Measurements from ENCODE around the gene ADCYAP1R1.

ADCYAP1R1 gene

DNA sequence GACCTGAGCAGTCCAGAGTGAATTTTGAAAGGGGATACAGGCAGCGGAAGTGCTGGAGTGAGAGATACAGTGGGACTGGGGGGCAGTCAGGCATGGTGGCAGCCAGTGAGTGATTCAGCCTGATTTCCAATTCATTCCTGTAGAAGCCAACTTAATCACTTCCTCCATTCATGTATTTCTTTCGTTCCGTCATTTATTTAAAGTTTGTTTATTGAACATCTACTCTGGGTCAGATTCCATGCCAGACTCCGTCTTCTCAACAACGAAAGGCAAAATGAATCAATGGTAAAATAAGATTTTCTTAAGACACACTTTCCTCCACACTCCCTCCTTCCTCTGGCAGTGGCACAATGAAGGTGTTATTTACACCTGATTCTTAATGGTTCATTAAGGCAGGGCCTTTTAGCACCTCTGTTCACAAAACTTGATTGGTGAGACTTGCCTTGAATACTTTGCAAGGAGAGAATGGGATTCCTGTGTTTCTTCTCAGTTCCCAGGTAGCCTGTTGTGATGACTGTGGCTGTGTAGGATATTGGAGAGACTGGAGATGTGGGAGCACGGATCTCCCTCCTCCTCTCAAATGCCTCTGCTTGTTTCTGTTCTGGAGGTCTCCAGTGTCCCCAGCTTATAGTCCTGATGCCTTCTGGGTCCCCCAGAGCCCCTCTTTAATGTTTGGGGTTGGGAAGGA lies 27.9 kb downstream of the ADCYAP1R1 start:
- Histone ChIP-seq H3K4me1 (ENCODE audit: control insufficient read depth, insufficient read depth, low read length) (no peaks in the 10 kb centered on the region), H3K9me3 (replicated peaks; ENCODE audit: low read length) (no peaks in the 10 kb centered on the region), H3K4me2 (ENCODE audit: low read length) (no peak overlapping the region), H3K4me3 (ENCODE audit: low read length) (no peak overlapping the region), H3K36me3 (ENCODE audit: insufficient read depth, low read length) (no peaks in the 10 kb centered on the region), H3K27me3 (ENCODE audit: control insufficient read depth, insufficient read depth, low read length) (peaks cover 3% of the 10 kb centered on the region), H3K9ac (ENCODE audit: low read depth, low read length) (no peak overlapping the region)

DNA sequence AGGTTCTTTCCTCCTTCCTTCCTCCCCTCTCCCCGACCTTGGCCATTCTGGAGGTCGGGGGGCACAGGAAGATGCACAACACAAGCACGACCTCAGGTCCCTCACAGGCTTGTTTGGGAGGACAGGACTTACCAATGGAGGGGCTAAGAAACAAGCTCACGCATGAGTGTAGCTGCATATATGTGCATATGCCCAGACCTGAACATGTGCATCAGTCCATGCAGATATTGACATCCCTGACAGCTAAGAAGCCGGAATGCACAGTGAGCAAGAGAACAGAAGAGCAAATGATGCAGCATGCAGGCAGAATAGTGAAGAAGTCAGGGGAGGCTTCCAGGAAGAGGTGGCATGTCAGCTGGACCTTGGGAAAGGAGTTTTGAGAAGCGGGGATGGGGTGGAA lies 28.7 kb downstream of the ADCYAP1R1 start:
- H3K4me3 ChIP-seq (ENCODE audit: low read length), result no peak overlapping the region
- no peak overlapping the region for H3K9ac ChIP-seq (ENCODE audit: low read depth, low read length)
- no peaks in the 10 kb centered on the region for H3K9me3 ChIP-seq (replicated peaks; ENCODE audit: low read length)
- H3K4me2 ChIP-seq (ENCODE audit: low read length), result no peak overlapping the region
- H3K27me3 ChIP-seq (ENCODE audit: control insufficient read depth, insufficient read depth, low read length), result peaks cover 3% of the 10 kb centered on the region
- no peaks in the 10 kb centered on the region for H3K4me1 ChIP-seq (ENCODE audit: control insufficient read depth, insufficient read depth, low read length)
- H3K36me3 ChIP-seq (ENCODE audit: insufficient read depth, low read length), result no peaks in the 10 kb centered on the region

DNA sequence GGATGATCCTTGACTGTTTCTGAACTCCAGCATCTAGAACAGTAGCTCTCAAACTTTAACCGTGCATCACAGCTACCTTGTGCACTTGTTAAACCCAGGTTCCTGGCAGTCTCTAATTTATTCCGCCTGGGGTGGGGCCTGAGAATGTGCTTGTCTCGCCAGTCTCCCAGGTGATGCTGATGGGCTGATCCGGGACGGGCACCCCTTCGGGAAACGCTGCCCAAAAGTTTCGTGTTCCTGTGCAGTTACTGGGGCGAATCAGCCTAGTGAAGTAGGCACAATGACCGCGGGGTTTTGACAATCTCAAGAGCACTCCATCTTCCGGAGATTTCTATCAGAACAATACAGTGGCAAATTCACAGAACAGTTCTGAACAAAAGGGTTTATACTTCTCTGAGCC lies 29.9 kb downstream of the ADCYAP1R1 start:
- H3K36me3 ChIP-seq (ENCODE audit: insufficient read depth, low read length), result no peaks in the 10 kb centered on the region
- no peak overlapping the region for H3K9ac ChIP-seq (ENCODE audit: low read depth, low read length)
- H3K4me1 ChIP-seq (ENCODE audit: control insufficient read depth, insufficient read depth, low read length), result no peaks in the 10 kb centered on the region
- H3K27me3 ChIP-seq (ENCODE audit: control insufficient read depth, insufficient read depth, low read length), result peaks cover 3% of the 10 kb centered on the region
- no peak overlapping the region for H3K4me2 ChIP-seq (ENCODE audit: low read length)
- H3K9me3 ChIP-seq (replicated peaks; ENCODE audit: low read length), result no peaks in the 10 kb centered on the region
- no peak overlapping the region for H3K4me3 ChIP-seq (ENCODE audit: low read length)

DNA sequence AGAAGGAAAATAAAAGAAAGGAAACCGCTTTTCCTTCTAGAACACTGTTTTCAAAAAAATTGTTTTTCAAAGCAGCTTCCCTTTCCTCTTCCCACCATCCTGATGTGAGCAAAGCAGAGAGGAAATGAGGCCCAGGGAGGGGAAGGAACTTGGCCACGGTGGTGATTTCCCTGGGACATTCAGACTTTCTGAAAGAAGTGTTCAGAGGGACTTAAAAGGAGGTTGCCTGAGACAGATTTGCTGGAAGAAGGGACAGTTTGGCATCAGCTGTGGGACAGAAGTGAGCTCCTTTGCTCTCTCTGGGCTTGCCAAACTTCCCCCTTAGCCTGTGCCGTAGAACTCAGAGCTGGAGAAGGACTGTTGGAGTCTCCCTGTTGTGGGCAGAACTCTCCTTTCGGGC lies 30.3 kb downstream of the ADCYAP1R1 start:
- Histone ChIP-seq H3K36me3 (ENCODE audit: insufficient read depth, low read length) (no peaks in the 10 kb centered on the region), H3K9ac (ENCODE audit: low read depth, low read length) (no peak overlapping the region), H3K4me3 (ENCODE audit: low read length) (no peak overlapping the region), H3K4me1 (ENCODE audit: control insufficient read depth, insufficient read depth, low read length) (no peaks in the 10 kb centered on the region), H3K4me2 (ENCODE audit: low read length) (no peak overlapping the region), H3K27me3 (ENCODE audit: control insufficient read depth, insufficient read depth, low read length) (peaks cover 3% of the 10 kb centered on the region), H3K9me3 (replicated peaks; ENCODE audit: low read length) (no peaks in the 10 kb centered on the region)

DNA sequence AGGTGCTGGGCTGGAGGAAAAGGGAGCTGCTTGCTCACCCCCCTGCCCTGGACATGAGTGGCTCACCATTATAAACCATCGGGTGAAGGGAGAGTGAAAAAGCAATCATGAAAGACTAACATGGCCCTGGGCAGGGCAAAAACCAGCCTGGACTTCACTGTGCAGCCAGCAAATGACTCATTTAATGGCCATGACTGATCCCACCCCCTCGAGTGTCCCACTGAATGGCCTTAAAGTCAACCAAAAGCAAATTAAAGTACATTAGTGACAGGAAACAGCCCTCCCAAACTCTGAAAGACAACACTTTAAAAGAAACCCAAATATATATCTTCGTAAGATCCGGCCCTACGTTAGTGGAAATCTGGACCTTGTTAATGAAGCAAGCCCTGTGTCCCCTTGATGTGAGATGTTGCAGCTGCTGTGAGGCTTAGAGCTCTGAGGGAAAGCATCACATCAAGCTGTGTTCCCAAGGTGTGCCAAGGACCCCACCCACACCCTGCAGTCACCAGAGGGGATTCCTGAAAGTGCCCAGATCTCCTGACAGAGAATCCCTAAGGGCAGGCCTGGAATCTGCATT lies 31.2 kb downstream of the ADCYAP1R1 start:
- no peaks in the 10 kb centered on the region for H3K9me3 ChIP-seq (replicated peaks; ENCODE audit: low read length)
- H3K4me1 ChIP-seq (ENCODE audit: control insufficient read depth, insufficient read depth, low read length), result no peaks in the 10 kb centered on the region
- H3K4me2 ChIP-seq (ENCODE audit: low read length), result no peak overlapping the region
- H3K4me3 ChIP-seq (ENCODE audit: low read length), result no peak overlapping the region
- H3K27me3 ChIP-seq (ENCODE audit: control insufficient read depth, insufficient read depth, low read length), result peaks cover 3% of the 10 kb centered on the region
- H3K9ac ChIP-seq (ENCODE audit: low read depth, low read length), result no peak overlapping the region
- no peaks in the 10 kb centered on the region for H3K36me3 ChIP-seq (ENCODE audit: insufficient read depth, low read length)

DNA sequence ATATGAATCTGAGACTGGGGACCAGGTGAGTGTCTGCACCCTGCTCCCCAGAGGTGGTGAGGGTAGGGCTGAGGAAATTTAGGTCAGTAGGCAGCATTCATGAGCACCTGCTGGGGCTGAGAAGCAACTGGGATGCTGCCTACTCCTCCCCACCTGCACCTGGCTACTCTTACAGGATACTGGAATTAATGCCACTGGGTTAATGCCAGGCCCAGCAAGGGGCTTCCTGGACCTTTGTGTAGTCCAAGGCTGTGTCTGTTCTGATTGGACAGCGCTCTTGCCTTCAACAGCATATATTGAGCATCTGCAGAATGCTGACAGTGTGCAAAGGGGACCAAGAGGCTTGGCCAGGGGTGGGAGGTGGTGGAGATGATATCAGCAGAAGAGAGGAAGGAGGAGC lies 32.1 kb downstream of the ADCYAP1R1 start:
- Histone ChIP-seq H3K4me1 (ENCODE audit: control insufficient read depth, insufficient read depth, low read length) (no peaks in the 10 kb centered on the region), H3K9ac (ENCODE audit: low read depth, low read length) (no peak overlapping the region), H3K9me3 (replicated peaks; ENCODE audit: low read length) (no peaks in the 10 kb centered on the region), H3K27me3 (ENCODE audit: control insufficient read depth, insufficient read depth, low read length) (peaks cover 3% of the 10 kb centered on the region), H3K36me3 (ENCODE audit: insufficient read depth, low read length) (no peaks in the 10 kb centered on the region), H3K4me3 (ENCODE audit: low read length) (no peak overlapping the region), H3K4me2 (ENCODE audit: low read length) (no peak overlapping the region)

DNA sequence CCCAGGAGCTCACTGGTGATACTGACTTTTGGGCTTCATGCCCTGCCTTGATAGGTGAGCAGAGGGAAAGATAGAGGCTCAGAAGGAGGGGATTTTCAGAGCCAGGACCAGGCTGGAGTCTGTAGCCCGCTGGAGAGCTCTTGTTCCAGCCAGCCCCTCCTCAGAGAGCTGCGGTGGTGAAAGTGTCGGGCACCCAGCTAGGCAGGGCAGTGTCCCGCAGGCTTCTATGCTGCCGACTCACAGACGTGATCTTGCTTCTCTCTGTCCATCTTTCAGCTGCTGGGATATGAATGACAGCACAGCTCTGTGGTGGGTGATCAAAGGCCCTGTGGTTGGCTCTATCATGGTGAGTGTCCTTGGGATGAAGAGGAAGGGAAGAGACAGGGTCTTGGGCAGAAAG lies 35.2 kb downstream of the ADCYAP1R1 start:
- Histone ChIP-seq H3K4me3 (ENCODE audit: low read length) (no peak overlapping the region), H3K9me3 (replicated peaks; ENCODE audit: low read length) (no peaks in the 10 kb centered on the region), H3K4me1 (ENCODE audit: control insufficient read depth, insufficient read depth, low read length) (no peaks in the 10 kb centered on the region), H3K27me3 (ENCODE audit: control insufficient read depth, insufficient read depth, low read length) (no peaks in the 10 kb centered on the region), H3K9ac (ENCODE audit: low read depth, low read length) (no peak overlapping the region), H3K36me3 (ENCODE audit: insufficient read depth, low read length) (no peaks in the 10 kb centered on the region), H3K4me2 (ENCODE audit: low read length) (no peak overlapping the region)

DNA sequence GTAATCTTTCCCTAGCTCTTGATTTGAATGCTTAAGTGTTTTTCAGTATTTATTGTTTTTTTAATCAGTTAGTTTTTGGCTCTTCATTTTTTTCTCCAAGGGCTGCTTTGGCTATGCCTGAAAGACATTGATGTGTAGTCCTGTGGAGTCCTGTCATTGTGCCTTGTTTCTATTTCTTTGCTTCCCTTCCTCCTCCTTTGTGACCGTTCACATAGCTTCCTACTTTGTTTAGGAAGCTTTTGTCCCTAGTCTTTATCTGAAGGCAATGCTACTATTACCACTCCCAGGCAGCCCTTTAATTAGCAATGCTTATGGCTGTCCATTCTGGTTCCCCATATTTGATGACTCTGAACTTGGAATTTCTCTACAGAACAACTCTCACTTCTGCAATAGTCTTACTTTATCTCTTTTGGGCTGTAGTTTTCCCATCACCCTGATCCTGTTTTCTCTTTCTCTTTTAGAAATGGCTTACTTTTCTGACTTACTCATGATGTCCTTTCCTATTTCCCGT lies 39.9 kb downstream of the ADCYAP1R1 start:
- Histone ChIP-seq H3K27me3 (ENCODE audit: control insufficient read depth, insufficient read depth, low read length) (no peaks in the 10 kb centered on the region), H3K36me3 (ENCODE audit: insufficient read depth, low read length) (no peaks in the 10 kb centered on the region), H3K9ac (ENCODE audit: low read depth, low read length) (no peak overlapping the region), H3K4me2 (ENCODE audit: low read length) (no peak overlapping the region), H3K4me3 (ENCODE audit: low read length) (no peak overlapping the region), H3K9me3 (replicated peaks; ENCODE audit: low read length) (no peaks in the 10 kb centered on the region), H3K4me1 (ENCODE audit: control insufficient read depth, insufficient read depth, low read length) (no peaks in the 10 kb centered on the region)

DNA sequence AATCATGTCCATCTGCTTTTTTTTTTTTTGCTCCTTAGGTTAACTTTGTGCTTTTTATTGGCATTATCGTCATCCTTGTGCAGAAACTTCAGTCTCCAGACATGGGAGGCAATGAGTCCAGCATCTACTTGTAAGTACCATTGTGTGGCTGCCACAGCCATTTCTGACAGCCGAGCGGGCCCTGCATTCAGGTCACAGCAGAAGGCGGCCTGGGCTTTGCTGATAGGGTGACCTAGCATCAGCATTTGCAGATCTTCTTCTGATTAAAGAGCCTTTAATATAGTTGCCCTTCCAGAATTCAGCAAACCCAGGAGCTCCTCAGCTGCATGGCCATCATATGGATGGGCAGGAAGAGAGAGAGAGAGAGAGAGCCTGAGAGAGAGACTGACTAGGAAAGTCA lies 40.5 kb downstream of the ADCYAP1R1 start:
- H3K4me3 ChIP-seq (ENCODE audit: low read length), result no peak overlapping the region
- H3K27me3 ChIP-seq (ENCODE audit: control insufficient read depth, insufficient read depth, low read length), result no peaks in the 10 kb centered on the region
- no peak overlapping the region for H3K9ac ChIP-seq (ENCODE audit: low read depth, low read length)
- no peaks in the 10 kb centered on the region for H3K4me1 ChIP-seq (ENCODE audit: control insufficient read depth, insufficient read depth, low read length)
- H3K36me3 ChIP-seq (ENCODE audit: insufficient read depth, low read length), result no peaks in the 10 kb centered on the region
- H3K4me2 ChIP-seq (ENCODE audit: low read length), result no peak overlapping the region
- H3K9me3 ChIP-seq (replicated peaks; ENCODE audit: low read length), result no peaks in the 10 kb centered on the region

DNA sequence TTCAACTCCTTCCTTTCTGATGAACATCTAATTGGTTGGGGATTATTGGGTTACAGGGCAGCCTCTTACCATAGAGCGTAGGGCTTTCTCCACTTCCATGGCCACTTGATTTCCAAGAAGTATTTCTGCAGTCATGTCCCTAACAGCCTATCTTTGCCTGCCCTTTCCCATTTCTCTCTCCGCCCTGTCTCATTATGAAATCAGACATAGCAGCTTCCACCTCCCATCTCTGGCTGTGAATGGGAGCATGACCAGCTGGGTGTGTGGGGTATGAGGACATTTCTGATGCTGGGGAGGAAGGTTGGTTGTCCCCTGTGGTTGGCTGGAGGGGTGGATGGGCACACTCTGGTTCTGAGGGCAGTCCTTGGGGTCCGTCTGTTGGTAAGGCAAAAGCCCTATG lies 41.2 kb downstream of the ADCYAP1R1 start:
- no peaks in the 10 kb centered on the region for H3K9me3 ChIP-seq (replicated peaks; ENCODE audit: low read length)
- no peaks in the 10 kb centered on the region for H3K4me1 ChIP-seq (ENCODE audit: control insufficient read depth, insufficient read depth, low read length)
- no peak overlapping the region for H3K4me3 ChIP-seq (ENCODE audit: low read length)
- H3K4me2 ChIP-seq (ENCODE audit: low read length), result no peak overlapping the region
- H3K36me3 ChIP-seq (ENCODE audit: insufficient read depth, low read length), result no peaks in the 10 kb centered on the region
- H3K9ac ChIP-seq (ENCODE audit: low read depth, low read length), result no peak overlapping the region
- no peaks in the 10 kb centered on the region for H3K27me3 ChIP-seq (ENCODE audit: control insufficient read depth, insufficient read depth, low read length)

DNA sequence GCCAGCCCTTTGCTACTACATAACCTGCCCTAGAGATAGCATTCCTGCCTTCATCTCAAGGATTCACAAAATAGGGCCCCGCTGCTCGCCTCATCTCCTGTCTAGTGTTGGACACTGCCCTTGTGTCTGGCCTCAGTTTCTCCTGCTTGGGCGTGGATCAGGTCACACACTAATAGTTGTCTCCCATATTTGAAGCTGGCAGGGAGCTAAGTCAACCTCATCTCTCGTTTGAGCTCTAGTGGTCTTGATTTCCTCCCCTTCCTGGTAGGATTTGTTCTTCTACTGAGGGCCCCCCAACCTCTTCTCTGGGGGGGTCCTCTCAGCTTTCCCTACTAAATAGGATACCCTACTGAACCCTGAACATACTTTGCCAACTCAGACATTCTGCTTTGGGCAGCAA lies 42.2 kb downstream of the ADCYAP1R1 start:
- Histone ChIP-seq H3K36me3 (ENCODE audit: insufficient read depth, low read length) (no peaks in the 10 kb centered on the region), H3K4me1 (ENCODE audit: control insufficient read depth, insufficient read depth, low read length) (no peaks in the 10 kb centered on the region), H3K4me2 (ENCODE audit: low read length) (no peak overlapping the region), H3K27me3 (ENCODE audit: control insufficient read depth, insufficient read depth, low read length) (no peaks in the 10 kb centered on the region), H3K9ac (ENCODE audit: low read depth, low read length) (no peak overlapping the region), H3K4me3 (ENCODE audit: low read length) (no peak overlapping the region), H3K9me3 (replicated peaks; ENCODE audit: low read length) (no peaks in the 10 kb centered on the region)

Data from skeletal muscle satellite cell (primary cell).